OCI-LY3 (cell line): Measurements from ENCODE around the gene AGAP1.
"Not testable (repeated sequence)": the region's sequence is repeated elsewhere in the genome, so short reads cannot be mapped to it uniquely, and the experiment has no call there.

ENCODE experiments used
- H2AFZ ChIP-seq: fragments of 200-600, 300-600 bp; shearing (Covaris generic); 2 replicates; pipeline ENCODE4 v1.6.0; 2014; ENCODE audit warnings: antibody characterized with exemption, low read depth, low read length
- H3K27ac ChIP-seq: fragments of 200-600, 300-600 bp; sonication (generic); 2 replicates; pipeline ENCODE4 v1.5.1; 2014; ENCODE audit warnings: mild to moderate bottlenecking, low read length, moderate library complexity, mixed read lengths
- H3K27me3 ChIP-seq: fragments of 200-600, 300-600 bp; sonication (generic); 2 replicates; pipeline ENCODE4 v1.6.1; 2014; ENCODE audit warnings: low read depth, low read length, mixed read lengths
- H3K36me3 ChIP-seq: fragments of 200-600, 300-600 bp; sonication (generic); replicated peaks from 2 replicates; pipeline ENCODE3; 2014; ENCODE audit warnings: low read depth, low read length, mixed read lengths
- H3K4me1 ChIP-seq: fragments of 300-600, 200-600 bp; sonication (generic); 2 replicates; pipeline ENCODE4 v1.6.1; 2014; ENCODE audit warnings: low read length, mixed read lengths
- H3K4me2 ChIP-seq: fragments of 200-600, 300-600 bp; sonication (generic); 2 replicates; pipeline ENCODE4 v1.6.1; 2014; ENCODE audit warnings: low read length, mixed read lengths
- H3K4me3 ChIP-seq: fragments of 300-600, 200-600 bp; sonication (generic); 2 replicates; pipeline ENCODE4 v1.5.1; 2014; ENCODE audit warnings: antibody characterized with exemption, mild to moderate bottlenecking, low read length, moderate library complexity
- H3K79me2 ChIP-seq: fragments of 300-600, 200-600 bp; shearing (Covaris generic); 2 replicates; pipeline ENCODE4 v1.6.1; 2014; ENCODE audit warnings: mild to moderate bottlenecking, low read length, mixed read lengths
- H3K9ac ChIP-seq: fragments of 300-600, 200-600 bp; shearing (Covaris generic); 2 replicates; pipeline ENCODE4 v1.6.0; 2014; ENCODE audit warnings: mild to moderate bottlenecking, low read length, moderate library complexity
- H3K9me3 ChIP-seq: fragments of 200-600, 300-600 bp; shearing (Covaris generic); 2 replicates; pipeline ENCODE4 v1.6.1; 2014; ENCODE audit warnings: low read length, mixed read lengths; ENCODE audit not compliant: insufficient read depth
- H4K20me1 ChIP-seq: fragments of 200-600, 300-600 bp; sonication (generic); 2 replicates; pipeline ENCODE4 v1.6.1; 2016; ENCODE audit warnings: low read length, mixed read lengths; ENCODE audit not compliant: insufficient read depth
- CTCF ChIP-seq: fragments of 200-600, 300-600 bp; sonication (generic); IDR thresholded peaks from 2 replicates; pipeline ENCODE4 v1.5.1; 2014; ENCODE audit warnings: antibody characterized with exemption, low read length, low read depth
- EZH2phosphoT487 ChIP-seq: fragments of 200-600 bp; shearing (Covaris generic); IDR thresholded peaks from 2 replicates; pipeline ENCODE4 v1.6.1; 2018; ENCODE audit warnings: antibody characterized with exemption, mixed run types, low read depth

AGAP1 gene

GRCh38 chr2:235945608-235946140 lies 451.8 kb downstream of the AGAP1 start:
- H2AFZ ChIP-seq, result no peak overlapping the region
- no peaks in the 10 kb centered on the region for H4K20me1 ChIP-seq
- no peak overlapping the region for H3K27ac ChIP-seq
- H3K27me3 ChIP-seq, result no peaks in the 10 kb centered on the region
- no peaks in the 10 kb centered on the region for H3K9me3 ChIP-seq
- no peaks in the 10 kb centered on the region for H3K36me3 ChIP-seq
- H3K79me2 ChIP-seq, result no peaks in the 10 kb centered on the region
- H3K9ac ChIP-seq, result no peak overlapping the region
- no peaks in the 10 kb centered on the region for H3K4me1 ChIP-seq
- no peak overlapping the region for H3K4me3 ChIP-seq
- TF ChIP-seq CTCF, result no peak
- no peak for TF ChIP-seq EZH2phosphoT487
- no peak overlapping the region for H3K4me2 ChIP-seq

DNA sequence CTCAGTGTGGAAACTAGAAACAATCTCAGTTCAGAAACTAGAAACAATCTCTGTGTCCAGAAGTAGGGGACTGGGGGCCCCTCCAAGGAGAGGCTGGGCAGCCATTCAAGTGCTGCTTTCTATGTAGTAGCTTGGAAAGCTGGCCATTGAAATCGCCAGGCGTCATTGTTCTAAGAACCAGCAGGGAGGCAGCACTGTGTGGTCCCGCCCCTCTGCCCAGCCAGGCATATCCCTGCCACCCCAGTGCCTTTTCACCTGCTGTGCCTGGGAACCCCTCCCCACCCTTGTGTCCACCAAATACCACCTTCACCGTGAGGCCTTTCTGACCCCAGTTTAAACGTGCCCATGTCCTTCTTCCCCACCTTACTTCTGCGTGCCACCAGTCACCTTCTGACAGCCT lies 452.7 kb downstream of the AGAP1 start:
- no peak overlapping the region for H3K4me2 ChIP-seq
- H3K27ac ChIP-seq, result no peak overlapping the region
- no peaks in the 10 kb centered on the region for H3K4me1 ChIP-seq
- TF ChIP-seq CTCF (no peak), EZH2phosphoT487 (no peak)
- no peaks in the 10 kb centered on the region for H3K79me2 ChIP-seq
- no peaks in the 10 kb centered on the region for H3K9me3 ChIP-seq
- H3K9ac ChIP-seq, result no peak overlapping the region
- no peak overlapping the region for H2AFZ ChIP-seq
- H3K4me3 ChIP-seq, result no peak overlapping the region
- no peaks in the 10 kb centered on the region for H3K36me3 ChIP-seq
- H3K27me3 ChIP-seq, result no peaks in the 10 kb centered on the region
- no peaks in the 10 kb centered on the region for H4K20me1 ChIP-seq

GRCh38 chr2:235947055-235947454 lies 453.2 kb downstream of the AGAP1 start:
- not testable (repeated sequence) for H2AFZ ChIP-seq, H3K4me2 ChIP-seq, H3K27ac ChIP-seq, H3K4me3 ChIP-seq, H3K9me3 ChIP-seq, H4K20me1 ChIP-seq, H3K79me2 ChIP-seq, H3K4me1 ChIP-seq, H3K27me3 ChIP-seq, H3K36me3 ChIP-seq, H3K9ac ChIP-seq

- TF ChIP-seq EZH2phosphoT487, result no peak
- TF ChIP-seq CTCF, result no peak
- H3K79me2 ChIP-seq, result no peaks in the 10 kb centered on the region
- no peak overlapping the region for H3K9ac ChIP-seq
- H3K9me3 ChIP-seq, result no peaks in the 10 kb centered on the region
- no peaks in the 10 kb centered on the region for H3K36me3 ChIP-seq
- no peaks in the 10 kb centered on the region for H3K4me1 ChIP-seq
- no peak overlapping the region for H3K27ac ChIP-seq
- no peak overlapping the region for H3K4me3 ChIP-seq
- no peak overlapping the region for H2AFZ ChIP-seq
- no peaks in the 10 kb centered on the region for H4K20me1 ChIP-seq
- H3K4me2 ChIP-seq, result no peak overlapping the region
- H3K27me3 ChIP-seq, result no peaks in the 10 kb centered on the region
These were observed 456.0 kb downstream of the AGAP1 start for GRCh38 chr2:235949567-235950472.
